ENCODE results near the gene SH2D3C. TPM values are rescaled to one million over a fixed set of nuclear protein-coding genes. Genes with fewer than 3 reads are reported as not detected.
A peak's percentile ranks its signal among the peaks of the same experiment; 100 is the strongest.

SH2D3C gene
- total and polyA plus RNA-seq, 2 of the 8 experiments (the other 6 are each of a cell fraction or from before 2014, with no cell fraction given) = 6.4 to 8.1 TPM

DNA sequence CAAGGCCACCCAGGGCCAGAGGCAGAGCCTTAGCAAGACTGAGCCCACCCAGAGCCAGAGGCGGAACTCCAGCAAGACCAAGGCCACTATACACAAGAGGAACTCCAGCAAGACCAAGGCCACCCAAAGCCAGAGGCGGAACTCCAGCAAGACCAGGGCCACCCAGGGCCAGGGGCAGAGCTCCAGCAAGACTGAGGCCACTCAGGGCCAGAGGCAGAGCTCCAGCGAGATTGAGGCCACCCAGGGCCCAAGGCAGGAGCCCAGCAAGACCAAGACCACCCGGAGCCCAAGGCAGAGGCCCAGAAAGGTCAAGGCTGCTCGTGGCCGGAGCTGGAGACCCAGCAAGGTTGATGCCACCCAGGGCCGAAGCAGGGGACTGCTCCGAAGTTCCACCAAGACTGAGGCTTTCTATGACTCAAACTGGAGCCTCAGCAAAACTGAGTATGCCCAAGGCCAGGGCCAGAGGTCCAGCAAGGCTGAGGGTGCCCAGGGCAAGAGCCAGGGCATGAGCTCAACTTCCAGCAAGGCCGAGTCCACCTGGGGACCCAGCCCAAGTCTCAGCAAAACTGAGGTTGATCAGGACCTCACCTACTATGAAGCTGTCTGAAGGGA, 47.6 kb downstream of the SH2D3C start:
- POLR2A ChIA-PET (ENCODE audit: partially characterized antibody) = interaction anchor here (0.7 kb wide), 1 partner anchor 28 kb away, joined by 3 read pairs; no protein-coding TSS in a partner anchor
- Histone ChIP-seq H3K18ac (ENCODE audit: extremely low read depth, low read length) (no peak overlapping the region), H2BK120ac (replicated peaks; ENCODE audit: low read depth, low read length) (no peak overlapping the region), H3K9ac (replicated peaks in 1 of 4; ENCODE audit: extremely low read depth in 1 of 4, low read depth in 3 of 4, low read length in 3 of 4) (no peak overlapping the region), H3K36me3 (ENCODE audit: control insufficient read depth in 2 of 4, insufficient read depth in 4 of 4, low read length in 3 of 4) (no peaks in the 10 kb centered on the region), H4K91ac (replicated peaks; ENCODE audit: insufficient read length, low read length) (no peak overlapping the region), H4K5ac (ENCODE audit: insufficient read length, low read depth, low read length) (no peak overlapping the region), H2BK15ac (ENCODE audit: low read length) (no peak overlapping the region), H3K79me2 (ENCODE audit: control insufficient read depth in 1 of 2, insufficient read depth in 2 of 2, low read length in 2 of 2) (no peaks in the 10 kb centered on the region), H3K4me1 (replicated peaks in 1 of 4; ENCODE audit: control insufficient read depth in 3 of 4, insufficient read depth in 4 of 4, low read length in 3 of 4) (peaks cover 3 to 11% (median 6%) of the 10 kb centered on the region in 4 experiments; a peak in 6 of 7 replicates), H3K27me3 (replicated peaks in 1 of 4; ENCODE audit: control insufficient read depth in 3 of 4, extremely low read depth in 1 of 4, insufficient read depth in 3 of 4, low read length in 3 of 4) (no peaks in the 10 kb centered on the region), H3K4me2 (ENCODE audit: insufficient read depth in 1 of 2, low read depth in 2 of 2, low read length in 2 of 2) (no peak overlapping the region), H3K9me3 (ENCODE audit: insufficient read depth in 2 of 2, low read depth in 1 of 2, low read length in 1 of 2) (no peaks in the 10 kb centered on the region), H4K8ac (ENCODE audit: extremely low read depth, insufficient read depth, low read length) (no peak overlapping the region), H2BK5ac (ENCODE audit: low read depth, low read length) (no peak overlapping the region), H3K14ac (ENCODE audit: insufficient read length) (no peak overlapping the region), H4K20me1 (replicated peaks in 1 of 2; ENCODE audit: control insufficient read depth in 1 of 2, insufficient read depth in 2 of 2, low read length in 2 of 2) (peaks cover 0 to 2% of the 10 kb centered on the region in 2 experiments), H3K23ac (ENCODE audit: insufficient read length) (no peak overlapping the region), H3K56ac (replicated peaks; ENCODE audit: insufficient read length, low read depth, low read length) (no peak overlapping the region), H2BK12ac (ENCODE audit: low read depth, low read length) (0 out of 2 replicates have a peak overlapping the region, but pooled peaks have one; percentile 39), H3K27ac (ENCODE audit: low read depth, low read length) (no peak overlapping the region), H3K4me3 (ENCODE audit: extremely low read depth in 1 of 4, insufficient read depth in 2 of 4, low read depth in 3 of 4, low read length in 4 of 4) (no peak overlapping the region), H3K79me1 (ENCODE audit: low read depth, low read length) (no peaks in the 10 kb centered on the region), H3K4ac (replicated peaks; ENCODE audit: insufficient read length, low read depth, low read length) (no peak overlapping the region), H2BK20ac (ENCODE audit: low read length) (no peak overlapping the region), H3K23me2 (ENCODE audit: low read depth, low read length) (0 out of 2 replicates have a peak, but pooled peaks cover 2% of the 10 kb centered on the region), H2AK5ac (ENCODE audit: low read depth, low read length) (no peak overlapping the region), H2AFZ (ENCODE audit: low read length) (no peak overlapping the region)
- TF ChIP-seq CBX8 (IDR thresholded peaks at IDR 0.05; ENCODE audit: borderline replicate concordance, low read depth, low read length) = no peak
- TF ChIP-seq NRF1 (IDR thresholded peaks at IDR 0.05; ENCODE audit: low read depth, low read length) = no peak
- TF ChIP-seq POU5F1 (IDR thresholded peaks at IDR 0.05; ENCODE audit: low read depth, low read length) = no peak
- TF ChIP-seq NANOG (IDR thresholded peaks at IDR 0.05; ENCODE audit: insufficient read depth, low read depth, low read length, poor library complexity, severe bottlenecking) = no peak
- TF ChIP-seq BCL11A (IDR thresholded peaks at IDR 0.05; ENCODE audit: low read depth in 2 of 2, low read length in 2 of 2) = no peak
- no peak for TF ChIP-seq SIN3A (conservative IDR thresholded peaks at IDR 0.05 in 1 of 2, IDR thresholded peaks at IDR 0.05 in 1 of 2; ENCODE audit: low read depth in 1 of 2, low read length in 2 of 2)
- TF ChIP-seq ZNF274 (IDR thresholded peaks at IDR 0.05; ENCODE audit: borderline replicate concordance, extremely low read depth, low read length) = no peak
- TF ChIP-seq BACH1 (IDR thresholded peaks at IDR 0.05; ENCODE audit: low read length) = no peak
- DNase-seq (ENCODE audit: low read depth in 1 of 2, low spot score in 2 of 2) (no peak), FAIRE-seq (no peak)
- 96% methylated on average over 9 of the region's 9 CpGs; no CpG with 5 or more reads in 1 of the 2 experiments for WGBS, 2 experiments (ENCODE audit: extremely low coverage in 1 of 2, insufficient coverage in 1 of 2, insufficient read length in 1 of 2, insufficient replicate concordance in 2 of 2, low coverage in 1 of 2, low lambda C conversion rate in 2 of 2, missing lambda C conversion rate in 1 of 2)
- CTCF ChIA-PET (ENCODE audit: partially characterized antibody) = interaction anchor here (0.6 to 5.0 kb wide), 9 partner anchors 14 to 227 kb away, joined by 3 to 18 read pairs (median 4); partner anchors contain the start of gene CFAP157
